Mesenteric fat pad (tissue), 1 donor: ENCODE results near the gene ASPHD1. TPM values are rescaled to one million over a fixed set of nuclear protein-coding genes. Genes with fewer than 3 reads are reported as not detected.
"Not testable (repeated sequence)": the region's sequence is repeated elsewhere in the genome, so short reads cannot be mapped to it uniquely, and the experiment has no call there.

Experiments used
- DNase-seq: peaks from one replicate; pipeline ENCODE4 v3.0.0-alpha.2; 2020; ENCODE audit warnings: low spot score
- total RNA-seq: library from RNA; stranded (reverse); fragmentation: NEBNext Ultra II Directional; extraction: Animal tissue kit (Norgen Biotek cat#: 25700); gene quantifications from one replicate; pipeline ENCODE4 v1.2.1, GENCODE V29; 2021
- donor health status: DM: yes; HTN: yes; CAD: no.

ASPHD1 gene
- total RNA-seq, 1 donor from 2014 or later = 0.67 TPM

DNA sequence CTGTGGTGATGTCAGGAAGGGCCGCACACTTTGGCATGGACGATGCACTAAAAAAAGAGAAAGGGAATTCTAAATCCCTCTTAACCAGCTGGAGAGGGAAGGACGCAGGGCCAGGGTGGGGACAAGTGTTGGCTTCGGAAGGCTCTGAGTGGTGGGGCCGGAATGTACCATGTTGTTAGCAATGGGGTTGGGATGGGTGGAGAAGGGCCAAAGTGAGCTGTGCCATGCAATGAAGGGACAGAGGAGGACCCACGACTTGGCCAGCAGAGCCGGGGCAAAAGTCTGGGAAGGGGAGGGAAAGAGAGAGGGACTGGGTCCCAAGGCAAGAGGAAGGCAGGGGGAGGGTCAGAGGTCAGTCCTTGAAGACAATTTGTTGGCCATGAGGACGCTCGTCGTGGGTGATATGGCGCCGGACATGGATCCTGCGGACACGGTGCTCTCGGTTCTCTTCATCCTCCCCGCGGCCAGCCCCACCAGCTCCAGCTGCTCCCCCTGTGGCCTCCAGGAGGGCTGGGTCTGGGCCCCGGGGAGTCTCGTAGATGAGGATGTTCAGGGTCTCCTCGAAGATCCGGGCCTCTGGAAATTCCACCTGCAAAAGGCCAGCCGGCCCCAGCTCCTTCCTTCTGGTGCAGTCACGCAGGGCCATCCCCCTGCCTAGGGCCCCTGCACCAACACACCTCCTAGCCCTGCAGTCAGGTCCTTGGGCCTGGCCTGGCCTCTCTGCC lies 6.4 kb downstream of the ASPHD1 start:
- no peak for DNase-seq

DNA sequence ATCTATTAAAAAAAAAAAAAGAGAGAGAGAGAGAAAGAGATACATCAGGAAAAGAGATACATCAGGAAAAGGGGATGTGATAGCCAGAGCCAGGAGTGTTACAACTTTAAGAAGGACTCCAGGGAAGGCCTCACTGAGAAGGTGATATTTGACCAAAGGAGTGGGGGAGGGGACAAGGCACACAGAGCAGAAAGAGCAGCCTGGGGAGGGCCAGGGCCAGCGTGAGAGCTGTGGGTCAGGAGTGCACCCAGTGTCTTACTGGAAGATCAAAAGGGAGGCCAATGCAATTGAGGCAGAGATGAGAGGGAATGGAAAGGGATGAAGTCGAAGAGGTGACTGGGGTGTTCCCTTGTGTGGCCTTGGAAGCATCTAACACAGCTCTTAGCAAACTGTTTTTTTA lies 7.7 kb downstream of the ASPHD1 start:
- DNase-seq = no peak

GRCh38 chr16:29908719-29909220 lies 8.5 kb downstream of the ASPHD1 start:
- DNase-seq = no peak

GRCh38 chr16:29909391-29909790 lies 9.1 kb downstream of the ASPHD1 start:
- DNase-seq = no peak

- not testable (repeated sequence) for DNase-seq
These were observed 9.6 kb downstream of the ASPHD1 start for GRCh38 chr16:29909851-29910250.

- DNase-seq = no peak
These were observed 10.8 kb downstream of the ASPHD1 start for GRCh38 chr16:29910819-29911675.

GRCh38 chr16:29911676-29912010 lies 11.4 kb downstream of the ASPHD1 start:
- no peak for DNase-seq

DNA sequence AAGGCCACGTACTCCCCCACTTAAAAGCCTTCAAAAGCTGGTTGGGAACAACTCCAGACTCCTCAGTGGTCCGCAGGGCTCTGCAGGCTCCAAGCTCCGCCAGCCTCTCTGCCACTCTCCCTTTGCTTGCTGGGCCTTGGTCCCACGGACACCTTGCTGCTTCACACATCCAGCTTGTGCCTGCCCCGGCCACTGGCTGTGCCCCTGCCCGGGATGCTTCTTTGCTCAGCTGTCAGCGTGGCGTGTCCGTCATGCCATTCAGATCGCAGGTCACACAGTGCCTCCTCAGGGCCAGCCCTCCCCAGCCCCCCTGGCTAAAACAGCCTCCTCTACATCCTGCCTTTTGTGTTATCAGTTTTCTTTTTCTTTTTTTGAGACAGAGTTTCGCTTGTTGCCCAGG lies 11.8 kb downstream of the ASPHD1 start:
- DNase-seq = no peak

DNA sequence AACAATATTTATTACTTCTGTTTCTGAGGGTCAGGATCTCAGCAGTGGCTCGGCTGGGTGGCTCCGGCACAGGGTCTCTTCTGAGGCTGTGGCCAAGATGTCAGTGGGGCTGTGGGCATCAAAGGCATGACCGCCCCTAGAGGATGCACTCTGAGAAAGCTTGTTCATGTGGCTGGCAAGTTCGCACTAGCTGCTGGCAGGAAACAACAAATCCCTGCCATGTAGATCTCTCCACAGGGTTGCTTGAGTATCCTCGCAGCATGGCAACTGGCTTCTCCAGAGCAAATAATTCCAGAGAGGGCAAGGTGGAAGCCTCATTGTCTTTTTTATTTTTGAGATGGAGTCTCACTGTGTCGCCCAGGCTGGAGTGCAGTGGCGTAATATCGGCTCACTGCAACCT lies 13.2 kb downstream of the ASPHD1 start:
- DNase-seq = no peak

DNA sequence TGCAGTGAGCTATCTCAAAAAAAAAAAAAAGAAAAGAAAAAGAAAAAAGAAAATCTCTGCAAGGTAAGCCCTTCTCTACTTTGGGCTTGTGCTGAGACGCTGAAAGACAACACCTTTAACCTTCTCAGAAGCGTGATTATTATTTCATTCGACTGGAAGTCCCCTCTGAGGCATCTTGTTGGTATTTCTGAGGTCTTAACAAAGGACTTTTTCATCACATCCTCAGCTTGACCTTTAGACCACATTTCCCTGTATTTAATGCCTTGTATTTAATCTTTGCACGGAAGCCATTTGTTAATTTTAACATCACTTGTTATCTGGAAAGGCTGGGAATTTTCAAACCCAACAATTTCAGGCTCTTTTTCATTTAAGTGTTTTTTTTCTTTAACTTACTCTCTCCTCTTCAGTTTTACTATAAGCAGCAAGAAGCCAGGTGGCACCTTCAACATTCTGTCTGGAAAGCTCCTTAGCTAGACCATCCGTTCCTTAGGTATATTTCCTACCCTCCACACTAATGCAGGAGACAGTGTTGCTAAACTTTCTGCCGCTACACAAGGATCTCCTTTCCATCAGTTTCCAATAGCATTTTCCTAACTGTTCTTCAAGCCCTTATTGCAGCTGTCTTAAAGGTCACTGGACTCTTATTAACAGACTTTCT lies 15.4 kb downstream of the ASPHD1 start:
- no peak for DNase-seq

DNA sequence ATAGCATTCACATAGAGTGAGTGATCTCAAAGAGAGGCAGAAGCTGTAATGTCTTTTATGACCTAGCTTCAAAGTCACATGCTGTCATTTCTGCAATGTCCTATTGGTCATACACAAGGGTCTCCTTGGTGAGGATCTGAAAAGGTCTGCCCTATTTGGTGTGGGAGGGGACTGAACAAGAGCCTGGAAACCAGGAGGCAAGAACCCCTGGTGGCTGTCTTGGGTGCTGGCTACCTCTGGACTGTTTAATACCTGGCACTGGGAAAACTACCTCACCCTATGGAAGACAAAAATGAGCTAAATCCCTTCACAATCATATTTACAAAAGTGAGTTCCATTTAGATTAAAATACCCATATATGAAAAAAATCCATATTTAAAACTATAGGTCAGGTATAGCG lies 16.7 kb downstream of the ASPHD1 start:
- DNase-seq = no peak

GRCh38 chr16:29920288-29921033 lies 20.2 kb downstream of the ASPHD1 start:
- DNase-seq = no peak

GRCh38 chr16:29921034-29921385 lies 20.7 kb downstream of the ASPHD1 start:
- no peak for DNase-seq

GRCh38 chr16:29922326-29922725 lies 22.0 kb downstream of the ASPHD1 start:
- DNase-seq = no peak

DNA sequence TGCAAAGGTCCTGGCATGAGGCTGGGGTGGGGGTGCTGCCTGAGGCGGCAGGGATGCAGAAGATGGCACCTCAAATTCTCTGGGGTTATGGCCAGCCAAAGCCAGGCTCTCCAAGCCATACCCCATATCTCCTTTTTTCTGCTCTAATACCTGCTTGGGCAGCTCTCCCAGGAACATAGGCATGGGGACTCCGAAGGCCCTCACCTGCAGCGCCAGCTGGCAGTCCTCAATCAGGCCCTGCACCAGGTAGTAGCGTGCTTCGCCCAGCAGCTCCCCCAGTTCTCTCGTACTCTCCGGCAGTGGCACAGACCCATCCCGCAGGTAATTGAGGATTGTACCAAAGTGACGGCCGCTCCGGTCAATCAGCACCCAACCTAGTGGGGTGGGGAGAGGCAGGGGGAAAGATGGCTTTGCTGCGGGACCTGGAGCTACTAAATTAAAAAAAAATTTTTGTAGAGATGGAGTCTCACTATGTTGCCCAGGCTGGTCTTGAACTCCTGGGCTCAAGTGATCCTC lies 22.8 kb downstream of the ASPHD1 start:
- peak; percentile 57 for DNase-seq

DNA sequence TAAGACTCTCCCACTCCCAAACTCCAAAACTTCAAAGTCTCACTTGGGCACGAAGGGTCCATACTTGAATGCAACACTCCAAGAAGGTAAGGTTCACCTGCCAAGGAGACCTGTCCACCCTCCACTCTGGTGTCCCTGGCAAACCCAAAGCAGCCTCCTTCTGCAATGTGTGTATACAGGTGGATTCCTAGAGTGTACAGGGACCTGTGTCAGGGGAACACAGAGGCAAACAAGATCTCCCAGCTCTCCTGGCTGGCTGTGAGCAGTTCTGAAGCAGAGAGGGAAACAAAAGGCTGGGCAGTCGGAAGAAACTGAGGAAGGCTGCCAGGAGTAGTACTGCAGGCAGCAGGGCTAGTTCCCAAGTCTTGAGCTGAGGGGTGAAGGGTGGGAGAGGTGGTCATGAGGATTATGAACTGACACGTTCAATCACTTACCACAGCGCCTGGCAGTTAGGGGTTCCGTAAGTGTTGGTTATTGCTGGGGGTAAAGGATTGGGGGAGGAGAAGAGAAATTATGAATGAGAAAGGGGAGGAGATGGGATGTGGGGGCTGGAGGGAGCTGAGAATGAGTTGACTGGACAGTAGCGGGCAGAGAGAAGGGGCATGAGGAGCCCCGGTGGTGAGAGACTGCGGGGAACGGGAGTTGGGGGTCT lies 24.9 kb downstream of the ASPHD1 start:
- DNase-seq = peak; percentile 57

- DNase-seq = peak; percentile 97
These were observed 25.8 kb downstream of the ASPHD1 start, which contains the start of gene KCTD13 for GRCh38 chr16:29925781-29926710. Gene KCTD13, minus strand, starts transcription at chr16:29926226. Its CDS starts 193 bp downstream, at chr16:29926033.

DNA sequence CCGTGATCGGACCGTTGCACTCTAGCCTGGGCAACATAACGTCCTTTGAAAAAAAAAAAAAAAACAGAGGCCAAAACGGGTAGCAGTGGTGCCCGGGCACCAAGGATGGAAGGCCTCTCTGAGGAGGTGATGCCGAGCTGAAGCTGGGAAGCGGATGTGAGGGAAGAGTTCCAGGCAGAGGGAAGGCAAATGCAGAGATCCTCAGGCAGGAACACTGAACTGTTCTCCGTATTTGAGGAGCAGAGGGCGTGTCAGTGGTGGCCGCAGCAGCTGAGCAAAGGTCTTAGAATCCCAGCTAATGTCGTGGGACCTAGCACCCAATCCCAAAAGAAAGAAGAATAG lies 26.4 kb downstream of the ASPHD1 start:
- DNase-seq = peak; percentile 83
